Stomach (tissue), 4 donors: ENCODE data around the gene ANKFN1.

Source experiments
- CTCF ChIP-seq, 7 experiments: fragments of 450-650 bp in 4 of 7; fragments of 200-600 bp in 3 of 7; sonication (generic) in 3 of 7; IDR thresholded peaks; one replicate each; pipeline ENCODE4 v1.5.1; 2016 to 2019; ENCODE audit warnings: antibody characterized with exemption in 7 of 7, control low read depth in 2 of 7, mild to moderate bottlenecking in 1 of 7
- POLR2A ChIP-seq, 4 donors: fragments of 450-650 bp; IDR thresholded peaks; one replicate each; pipeline ENCODE4 v1.6.1; 2016; ENCODE audit warnings: antibody characterized with exemption in 4 of 4, control low read depth in 2 of 4, mild to moderate bottlenecking in 1 of 4, moderate library complexity in 1 of 4

DNA sequence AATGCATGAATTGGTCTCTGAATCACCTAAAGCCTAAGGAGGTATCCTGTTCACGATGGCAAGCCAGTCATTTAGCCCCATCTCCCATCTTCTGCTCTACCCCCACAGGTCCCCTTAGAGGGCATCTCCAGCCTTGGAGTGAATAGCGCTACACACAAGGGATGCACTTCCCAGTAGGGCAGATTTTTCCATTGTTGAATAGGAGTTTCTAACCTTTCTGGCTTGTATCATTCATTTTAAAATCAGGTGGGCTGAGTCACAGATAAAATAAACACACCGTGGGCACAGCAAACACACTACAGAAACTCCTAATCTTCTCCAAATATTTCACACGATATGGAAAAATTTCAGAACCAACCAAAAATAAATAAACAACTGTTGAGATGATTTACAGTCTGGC is 239.0 kb downstream of the ANKFN1 start:
- TF ChIP-seq CTCF (IDR thresholded peaks at IDR 0.05) (no peak), POLR2A (IDR thresholded peaks at IDR 0.05) (no peak)
